NT2/D1 (cell line): ENCODE data around the gene ZBTB8OS.

Experiments
- YY1 ChIP-seq: IDR thresholded peaks from 2 replicates; pipeline ENCODE4 v1.6.1; 2011; ENCODE audit not compliant: insufficient read length, insufficient read depth
- ZNF274 ChIP-seq: IDR thresholded peaks from 2 replicates; pipeline ENCODE4 v1.6.1; 2011; ENCODE audit warnings: mild to moderate bottlenecking, low read depth, low read length

DNA sequence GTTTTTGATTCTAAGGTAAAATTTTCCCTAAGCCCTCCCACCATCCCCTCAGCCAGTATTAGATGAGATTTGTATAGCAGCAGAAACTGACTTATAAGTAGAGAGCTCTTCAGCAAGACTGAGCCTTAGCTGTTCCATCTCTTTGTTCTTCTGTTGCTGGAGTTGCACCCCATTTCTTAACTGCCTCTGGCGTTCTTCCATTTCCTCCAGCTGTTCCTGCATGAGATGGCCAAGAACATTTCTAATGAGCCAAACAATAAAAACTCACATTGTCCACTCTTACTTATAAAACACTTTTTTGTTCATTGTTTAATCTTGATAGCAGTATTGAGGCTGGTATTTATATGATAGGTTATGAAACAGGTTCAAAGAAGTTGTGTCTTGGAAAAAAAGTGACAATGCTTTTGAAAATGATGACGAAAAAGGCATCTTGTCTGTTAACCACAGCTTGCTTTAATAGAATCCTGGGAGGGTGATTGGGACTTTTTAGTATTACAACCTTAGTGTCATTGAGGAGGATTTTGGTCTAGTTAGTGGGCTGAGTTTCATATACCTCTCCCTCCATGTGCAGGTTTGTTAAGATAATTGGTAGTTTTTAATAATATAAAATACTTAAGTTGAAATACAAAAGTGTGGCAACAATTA lies 33.9 kb upstream of the ZBTB8OS start:
- TF ChIP-seq YY1 (no peak), ZNF274 (no peak)
